ENCODE results near the gene AHI1.

DNA sequence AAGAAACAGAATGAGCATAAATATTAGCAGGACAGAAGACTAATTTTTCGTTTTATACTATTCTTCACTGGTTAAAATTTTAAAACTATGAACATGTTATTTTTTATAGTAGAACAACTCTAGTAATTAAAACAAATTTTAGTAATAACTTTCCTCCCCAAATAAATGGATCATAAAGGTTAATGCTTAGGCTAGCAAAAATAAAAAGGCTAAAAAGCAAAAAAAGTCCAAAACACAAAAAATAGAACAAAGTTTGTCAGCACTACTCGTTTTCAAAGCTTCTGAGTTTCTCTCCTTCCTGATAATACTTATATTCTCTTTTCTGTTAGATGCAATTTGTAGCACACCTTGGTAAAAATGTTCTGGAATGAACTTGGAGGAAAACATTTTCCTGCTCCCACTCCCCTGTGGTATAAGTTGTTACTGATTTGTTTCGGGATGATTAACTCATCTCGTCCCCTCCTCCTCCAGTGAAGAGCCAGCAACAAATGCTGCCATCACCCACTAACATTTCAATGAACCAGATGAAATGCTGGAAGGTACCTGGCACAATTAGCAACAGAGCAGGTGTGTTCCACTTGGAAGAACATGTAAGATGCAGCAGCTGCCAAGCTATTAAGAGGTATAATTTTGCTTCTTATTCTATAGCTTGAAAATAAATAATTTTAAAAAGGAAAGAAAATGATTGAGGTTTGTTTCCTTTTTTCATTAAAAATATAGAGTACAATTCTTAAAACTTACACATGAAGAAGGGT, 185.9 kb downstream of the AHI1 start:
- TF ChIP-seq CTCF (IDR thresholded peaks at IDR 0.05; ENCODE audit: low read depth, low read length) (no peak), POLR2A (IDR thresholded peaks at IDR 0.05; ENCODE audit: extremely low read depth, insufficient read length) (no peak), MYC (IDR thresholded peaks at IDR 0.05; ENCODE audit: low read depth, low read length) (no peak)
- TF ChIP-seq, protein P1, sequence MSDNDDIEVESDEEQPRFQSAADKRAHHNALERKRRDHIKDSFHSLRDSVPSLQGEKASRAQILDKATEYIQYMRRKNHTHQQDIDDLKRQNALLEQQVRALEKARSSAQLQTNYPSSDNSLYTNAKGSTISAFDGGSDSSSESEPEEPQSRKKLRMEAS (IDR thresholded peaks at IDR 0.05; ENCODE audit: low read depth, low read length), result no peak
